GM12878 (cell line): ENCODE data around the gene ZNG1B. TPM values are rescaled to one million over a fixed set of nuclear protein-coding genes. Genes with fewer than 3 reads are reported as not detected.

Experiments used
- ASH2L ChIP-seq: fragments of 300-600, 200-600 bp; sonication (generic); IDR thresholded peaks from 2 replicates; pipeline ENCODE4 v1.6.1; 2017; ENCODE audit warnings: low read depth, mild to moderate bottlenecking, borderline replicate concordance
- ATF7 ChIP-seq: fragments of 450-650 bp; IDR thresholded peaks from 2 replicates; pipeline ENCODE4 v1.6.1; 2016; ENCODE audit warnings: low read depth, mild to moderate bottlenecking
- BACH1 ChIP-seq: fragments of 450-650 bp; IDR thresholded peaks from 2 replicates; pipeline ENCODE4 v1.6.1; 2017; ENCODE audit warnings: mild to moderate bottlenecking, borderline replicate concordance
- BHLHE40 ChIP-seq, 2 experiments: fragments of 450-650 bp in 1 of 2; IDR thresholded peaks; 2 replicates each; pipeline ENCODE4 v1.6.1; 2011 to 2017; ENCODE audit warnings: low read depth in 2 of 2, borderline replicate concordance in 1 of 2, improper control_type of control experiment in 1 of 2, low read length in 1 of 2, mild to moderate bottlenecking in 1 of 2
- BMI1 ChIP-seq: fragments of 450-650 bp; IDR thresholded peaks from 2 replicates; pipeline ENCODE4 v1.6.1; 2016; ENCODE audit warnings: mild to moderate bottlenecking, moderate library complexity, borderline replicate concordance
- CREM ChIP-seq: IDR thresholded peaks from 2 replicates; pipeline ENCODE4 v1.6.1; 2014; ENCODE audit warnings: antibody characterized with exemption, low read depth
- EED ChIP-seq: sonication (generic); IDR thresholded peaks from 2 replicates; pipeline ENCODE4 v1.6.1; 2016; ENCODE audit warnings: antibody characterized with exemption, low read depth
- EP300 ChIP-seq, 2 experiments: fragments of 150-350 bp in 1 of 2; IDR thresholded peaks; 2 replicates each; pipeline ENCODE4 v1.6.1; 2011 to 2012; ENCODE audit warnings: low read depth in 2 of 2, low read length in 2 of 2, borderline replicate concordance in 1 of 2, improper control_type of control experiment in 1 of 2, inconsistent platforms in 1 of 2; ENCODE audit not compliant: control insufficient read depth in 1 of 2
- FOXM1 ChIP-seq: IDR thresholded peaks from 2 replicates; pipeline ENCODE4 v1.6.1; 2012; ENCODE audit warnings: low read depth, mild to moderate bottlenecking, inconsistent platforms, low read length, moderate library complexity
- GABPA ChIP-seq: IDR thresholded peaks from 2 replicates; pipeline ENCODE4 v1.6.1; 2014; ENCODE audit warnings: antibody characterized with exemption, low read depth, mild to moderate bottlenecking, inconsistent platforms
- IKZF1 ChIP-seq: fragments of 450-650 bp; conservative IDR thresholded peaks from 2 replicates; pipeline ENCODE4 v1.6.1; 2017; ENCODE audit warnings: antibody characterized with exemption, mild to moderate bottlenecking
- IKZF2 ChIP-seq, 2 experiments: fragments of 450-650 bp; IDR thresholded peaks; 2 replicates each; pipeline ENCODE4 v1.6.1; 2017; ENCODE audit warnings: mild to moderate bottlenecking in 2 of 2, moderate library complexity in 2 of 2
- JUNB ChIP-seq: IDR thresholded peaks from 2 replicates; pipeline ENCODE4 v1.6.1; 2016; ENCODE audit warnings: antibody characterized with exemption, mild to moderate bottlenecking
- MEF2A ChIP-seq: IDR thresholded peaks from 2 replicates; pipeline ENCODE4 v1.6.1; 2011; ENCODE audit warnings: low read depth, mild to moderate bottlenecking, low read length, moderate library complexity; ENCODE audit not compliant: insufficient read depth
- NFIC ChIP-seq: IDR thresholded peaks from 2 replicates; pipeline ENCODE4 v1.6.1; 2012; ENCODE audit warnings: low read depth, mild to moderate bottlenecking, inconsistent platforms, low read length, moderate library complexity
- PML ChIP-seq: IDR thresholded peaks from 2 replicates; pipeline ENCODE4 v1.6.1; 2012; ENCODE audit warnings: low read length, inconsistent platforms
- RUNX3 ChIP-seq: IDR thresholded peaks from 2 replicates; pipeline ENCODE4 v1.6.1; 2012; ENCODE audit warnings: low read length, inconsistent platforms
- SPI1 ChIP-seq: IDR thresholded peaks from 2 replicates; pipeline ENCODE4 v1.6.1; 2011; ENCODE audit warnings: low read depth, mild to moderate bottlenecking, low read length, moderate library complexity, borderline replicate concordance; ENCODE audit not compliant: insufficient read depth
- SREBF1 ChIP-seq: IDR thresholded peaks from 2 replicates; pipeline ENCODE4 v1.6.1; 2012; ENCODE audit warnings: mild to moderate bottlenecking, low read length
- ZBTB4 ChIP-seq: fragments of 450-650 bp; formaldehyde crosslinking; IDR thresholded peaks from 2 replicates; pipeline ENCODE4 v1.4.0; 2022; ENCODE audit warnings: mild to moderate bottlenecking, moderate library complexity
- ZNF687 ChIP-seq: fragments of 450-650 bp; IDR thresholded peaks from 2 replicates; pipeline ENCODE4 v1.6.1; 2017; ENCODE audit warnings: mild to moderate bottlenecking, moderate library complexity
- polyA plus RNA-seq, 11 experiments: library from polyadenylated mRNA; depleted of rRNA in 4 of 11; unstranded in 6 of 11; stranded (reverse) in 5 of 11; fragments of >200 nt; fragmentation: Nextera tagmentation in 4 of 11; fragmentation: Illumina TruSeq in 1 of 11; extraction: Ambion mirVana in 4 of 11; extraction: Trizol in 1 of 11; gene quantifications; 1 replicate in 1 of 11; 2 replicates in 10 of 11; pipeline versions ENCODE4 v1.2.1 to v1.2.3, GENCODE V29; 2011 to 2016; ENCODE audit warnings: inconsistent platforms in 2 of 11, missing spikeins in 2 of 11, low read depth in 1 of 11
- total RNA-seq, 4 experiments: library from RNA; depleted of rRNA in 3 of 4; stranded (reverse); fragments of >200 nt in 3 of 4; fragmentation: Illumina TruSeq in 1 of 4; extraction: Trizol in 1 of 4; gene quantifications; 2 replicates each; pipeline versions ENCODE4 v1.2.1 to v1.2.3, GENCODE V29; 2013 to 2021
- TF ChIP-seq, protein P1 (sequence below): IDR thresholded peaks from 2 replicates; pipeline ENCODE4 v1.6.1; 2012; ENCODE audit warnings: low read depth, low read length, improper control_type of control experiment

Gene ZNG1B
- total and polyA plus RNA-seq, 10 of the 15 experiments (the other 5 are each of a cell fraction or from before 2014, with no cell fraction given) = 42.9 to 140 (median 61.4) TPM

GRCh38 chr2:113390124-113390849 is 47.2 kb upstream of the ZNG1B start (continued):
- no peak for TF ChIP-seq ZBTB4
- TF ChIP-seq BACH1 = 0 out of 2 replicates have a peak, but pooled peaks have one; percentile 47
- no peak for TF ChIP-seq SREBF1
- TF ChIP-seq FOXM1 = peak; percentile 88
- TF ChIP-seq CREM = peak; percentile 55; the same call in 1 of the 2 replicates
- TF ChIP-seq IKZF2 (IDR thresholded peaks at IDR 0.05) = peak; percentile 60 to 87; a peak in 3 of 4 replicates
- TF ChIP-seq SPI1 = peak; percentile 58; the same call in 1 of the 2 replicates
- TF ChIP-seq RUNX3 = 0 out of 2 replicates have a peak, but pooled peaks have one; percentile 24
- peak; percentile 59; the same call in 1 of the 2 replicates for TF ChIP-seq NFIC
- TF ChIP-seq ATF7 = peak; percentile 26; the same call in 1 of the 2 replicates
- no peak for TF ChIP-seq EP300 (IDR thresholded peaks at IDR 0.05; ENCODE audit: borderline replicate concordance in 1 of 2, control insufficient read depth in 1 of 2, low read depth in 2 of 2, low read length in 2 of 2)
- no peak for TF ChIP-seq BMI1
- TF ChIP-seq BHLHE40 (IDR thresholded peaks at IDR 0.05; ENCODE audit: borderline replicate concordance in 1 of 2, low read depth in 2 of 2, low read length in 1 of 2) = 0 out of 4 replicates have a peak, but pooled peaks of 1 of the 2 experiments have one; percentile 35
- peak; percentile 38; the same call in 1 of the 2 replicates for TF ChIP-seq IKZF1
- TF ChIP-seq JUNB = peak; percentile 89
- TF ChIP-seq PML = peak; percentile 64
- TF ChIP-seq MEF2A = peak; percentile 22; the same call in 1 of the 2 replicates
- no peak for TF ChIP-seq GABPA
- TF ChIP-seq ZNF687 = no peak
- TF ChIP-seq, protein P1, sequence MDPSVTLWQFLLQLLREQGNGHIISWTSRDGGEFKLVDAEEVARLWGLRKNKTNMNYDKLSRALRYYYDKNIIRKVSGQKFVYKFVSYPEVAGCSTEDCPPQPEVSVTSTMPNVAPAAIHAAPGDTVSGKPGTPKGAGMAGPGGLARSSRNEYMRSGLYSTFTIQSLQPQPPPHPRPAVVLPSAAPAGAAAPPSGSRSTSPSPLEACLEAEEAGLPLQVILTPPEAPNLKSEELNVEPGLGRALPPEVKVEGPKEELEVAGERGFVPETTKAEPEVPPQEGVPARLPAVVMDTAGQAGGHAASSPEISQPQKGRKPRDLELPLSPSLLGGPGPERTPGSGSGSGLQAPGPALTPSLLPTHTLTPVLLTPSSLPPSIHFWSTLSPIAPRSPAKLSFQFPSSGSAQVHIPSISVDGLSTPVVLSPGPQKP = no peak
- TF ChIP-seq ASH2L = no peak
- peak; percentile 63; the same call in 1 of the 2 replicates for TF ChIP-seq EED
